Endothelial cell of umbilical vein (primary cell): ENCODE data around the gene PCDH9. TPM values are rescaled to one million over a fixed set of nuclear protein-coding genes. Genes with fewer than 3 reads are reported as not detected.

Experiments used
- BruUV-seq: library from RNA; stranded (reverse); fragments of 400-500 nt; replicated peaks from 2 replicates; lab custom pipeline; 2021; lab: Mats Ljungman, UMichigan
- CTCF ChIA-PET: fragments of 300-600, 350-600 bp; sonication (Branson Sonifier 250); formaldehyde crosslinking; loops from one replicate; lab custom pipeline; 2021; ENCODE audit warnings: antibody characterized with exemption, inconsistent platforms; lab: Charles Lee
- POLR2A ChIA-PET: fragments of 300-600, 350-600 bp; sonication (Branson Sonifier 250); formaldehyde crosslinking; loops from one replicate; lab custom pipeline; 2021; ENCODE audit warnings: antibody characterized with exemption, inconsistent platforms; lab: Charles Lee
- DNase-seq: peaks from one replicate; pipeline ENCODE4 v3.0.0-alpha.2; 2011; ENCODE audit warnings: low read depth, low spot score
- FAIRE-seq: peaks from 2 replicates; lab custom pipeline; 2011; peaks lifted over from hg19 to GRCh38; lab: Jason Lieb, UNC
- H2AFZ ChIP-seq: 2 replicates; pipeline ENCODE4 v1.6.0; 2012; ENCODE audit warnings: low read depth, low read length, control low read depth, inconsistent platforms
- H3K27ac ChIP-seq: 2 replicates; pipeline ENCODE4 v1.5.1; 2011; ENCODE audit warnings: low read depth, mild to moderate bottlenecking, control low read depth, low read length, moderate library complexity; ENCODE audit not compliant: insufficient read depth
- H3K27me3 ChIP-seq, 2 experiments: 2 replicates each; pipeline versions ENCODE4 v1.6.0 to v1.6.1; 2011; ENCODE audit warnings: low read length in 2 of 2, mixed read lengths in 1 of 2; ENCODE audit not compliant: control insufficient read depth in 2 of 2, insufficient read depth in 2 of 2
- H3K36me3 ChIP-seq, 2 experiments: 2 replicates in 1 of 2; 3 replicates in 1 of 2; pipeline ENCODE4 v1.5.1; 2011; ENCODE audit warnings: low read length in 2 of 2, mild to moderate bottlenecking in 1 of 2, moderate library complexity in 1 of 2; ENCODE audit not compliant: control insufficient read depth in 2 of 2, insufficient read depth in 2 of 2; ENCODE audit errors: extremely low read depth in 1 of 2
- H3K4me1 ChIP-seq: 3 replicates; pipeline ENCODE4 v1.5.1; 2011; ENCODE audit warnings: mild to moderate bottlenecking, low read length; ENCODE audit not compliant: control insufficient read depth, insufficient read depth; ENCODE audit errors: extremely low read depth
- H3K4me2 ChIP-seq: 2 replicates; pipeline ENCODE4 v1.6.1; 2011; ENCODE audit warnings: low read length, control low read depth, mixed read lengths; ENCODE audit not compliant: insufficient read depth
- H3K4me3 ChIP-seq, 3 experiments: fragments of 200-600 bp in 1 of 3; sonication (generic), shearing (Covaris generic) in 1 of 3; replicated peaks in 1 of 3; 2 replicates each; pipeline ENCODE4 v1.5.1; 2011 to 2016; ENCODE audit warnings: control low read depth in 3 of 3, low read length in 3 of 3, mild to moderate bottlenecking in 2 of 3, inconsistent platforms in 1 of 3, low read depth in 1 of 3, moderate library complexity in 1 of 3; ENCODE audit not compliant: insufficient read depth in 1 of 3
- H3K79me2 ChIP-seq: 2 replicates; pipeline ENCODE4 v1.6.0; 2012; ENCODE audit warnings: low read length, inconsistent platforms; ENCODE audit not compliant: control insufficient read depth, insufficient read depth
- H3K9ac ChIP-seq: replicated peaks from 2 replicates; pipeline ENCODE3; 2011; ENCODE audit warnings: low read length, control low read depth; ENCODE audit not compliant: insufficient read depth; ENCODE audit errors: extremely low read depth
- H3K9me1 ChIP-seq: replicated peaks from 3 replicates; pipeline ENCODE4 v1.6.0; 2011; ENCODE audit warnings: mild to moderate bottlenecking, low read length; ENCODE audit not compliant: control insufficient read depth, insufficient read depth; ENCODE audit errors: extremely low read depth
- H3K9me3 ChIP-seq: replicated peaks from 2 replicates; pipeline ENCODE4 v1.5.1; 2012; ENCODE audit warnings: low read length, inconsistent platforms; ENCODE audit not compliant: control insufficient read depth, insufficient read depth
- H4K20me1 ChIP-seq: replicated peaks from 2 replicates; pipeline ENCODE3; 2011; ENCODE audit warnings: mild to moderate bottlenecking, low read length; ENCODE audit not compliant: control insufficient read depth, insufficient read depth; ENCODE audit errors: extremely low read depth
- EZH2 ChIP-seq: IDR thresholded peaks from 2 replicates; pipeline ENCODE4 v1.6.1; 2012; ENCODE audit warnings: borderline replicate concordance, low read depth, mild to moderate bottlenecking, moderate library complexity, low read length, inconsistent platforms; ENCODE audit not compliant: severe bottlenecking
- FOS ChIP-seq: IDR thresholded peaks from 2 replicates; pipeline ENCODE4 v1.6.1; 2011; ENCODE audit warnings: mild to moderate bottlenecking, low read length, moderate library complexity, borderline replicate concordance; ENCODE audit not compliant: insufficient read depth
- GATA2 ChIP-seq: IDR thresholded peaks from 2 replicates; pipeline ENCODE4 v1.7.0; 2011; ENCODE audit warnings: low read depth, mild to moderate bottlenecking, moderate library complexity, mixed read lengths, low read length; ENCODE audit not compliant: insufficient read length, insufficient read depth
- JUN ChIP-seq: IDR thresholded peaks from 2 replicates; pipeline ENCODE4 v1.6.1; 2011; ENCODE audit warnings: borderline replicate concordance, low read depth; ENCODE audit not compliant: insufficient read length, insufficient read depth
- MYC ChIP-seq: IDR thresholded peaks from one replicate; pipeline ENCODE4 v1.6.1; 2011; ENCODE audit warnings: mild to moderate bottlenecking, low read depth, low read length
- POLR2A ChIP-seq: IDR thresholded peaks from 2 replicates; pipeline ENCODE4 v1.6.1; 2012; ENCODE audit warnings: low read depth, mild to moderate bottlenecking, control low read depth, low read length
- POLR2AphosphoS5 ChIP-seq: IDR thresholded peaks from 2 replicates; pipeline ENCODE4 v1.6.1; 2012; ENCODE audit warnings: low read depth, mild to moderate bottlenecking, control low read depth, low read length, moderate library complexity; ENCODE audit not compliant: insufficient read depth
- dilution Hi-C: fragments of 300-500 bp; cut with MboI; formaldehyde crosslinking; loops from one replicate; pipeline ENCODE4 v1.15.0; 2019; ENCODE audit warnings: low sequenced_read_pairs; ENCODE audit not compliant: extremely low pct_ligation_motif_present
- intact Hi-C: fragments of 100-400 bp; cut with micrococcal nuclease; formaldehyde crosslinking; loops from one replicate; pipeline ENCODE4 v1.10.0; 2022
- polyA plus RNA-seq, 4 experiments: library from polyadenylated mRNA; depleted of rRNA in 3 of 4; stranded (reverse) in 3 of 4; unstranded in 1 of 4; fragments of >200 nt; gene quantifications; 2 replicates each; pipeline versions ENCODE4 v1.2.1 to v1.2.3, GENCODE V29; 2011 to 2012; ENCODE audit warnings: missing spikeins in 1 of 4
- total RNA-seq: library from RNA; stranded (reverse); gene quantifications from 2 replicates; pipeline ENCODE4 v1.2.3, GENCODE V29; 2021
- TF ChIP-seq, protein P1 (sequence below): IDR thresholded peaks from 2 replicates; pipeline ENCODE4 v1.6.1; 2011; ENCODE audit not compliant: insufficient read depth, insufficient read length
- TF ChIP-seq, protein P2 (sequence below), 2 donors: IDR thresholded peaks; 1 replicate in 1 of 2; 2 replicates in 1 of 2; pipeline ENCODE4 v1.5.1; 2011; ENCODE audit warnings: low read length in 2 of 2, mild to moderate bottlenecking in 2 of 2, moderate library complexity in 2 of 2, control low read depth in 1 of 2, inconsistent platforms in 1 of 2, low read depth in 1 of 2; ENCODE audit not compliant: insufficient read depth in 1 of 2; ENCODE audit errors: extremely low read depth in 1 of 2

Gene PCDH9
- total and polyA plus RNA-seq, 2 donors (not counting 3 experiments of a cell fraction or from before 2014, with no cell fraction given) = 1.1 to 5.2 TPM

DNA sequence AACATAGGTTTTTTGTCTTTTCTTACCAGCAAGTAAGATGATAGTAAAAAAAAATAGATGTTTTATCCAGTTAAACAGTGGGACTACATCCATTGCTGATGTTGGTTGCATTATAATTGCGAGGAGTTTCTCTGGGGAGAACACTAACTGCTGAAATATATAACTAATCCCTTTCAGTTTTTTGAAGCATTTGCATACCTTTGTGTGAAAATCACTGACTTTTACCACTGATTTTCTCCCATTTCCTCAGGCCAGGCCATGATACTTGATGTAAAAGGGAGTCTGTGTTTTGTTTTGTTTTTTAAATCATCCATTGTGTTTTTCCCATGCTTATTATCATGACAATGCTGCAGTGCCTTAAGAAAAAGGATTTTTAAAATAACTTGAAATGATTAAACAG is 699.5 kb downstream of the PCDH9 start:
- Histone ChIP-seq H3K9ac (no peak overlapping the region), H4K20me1 (no peaks in the 10 kb centered on the region), H3K9me3 (no peaks in the 10 kb centered on the region), H3K27ac (no peak overlapping the region), H3K79me2 (no peaks in the 10 kb centered on the region), H3K36me3 (no peaks in the 10 kb centered on the region), H3K27me3 (no peaks in the 10 kb centered on the region), H3K4me1 (no peaks in the 10 kb centered on the region), H2AFZ (no peak overlapping the region), H3K4me2 (no peak overlapping the region), H3K9me1 (no peaks in the 10 kb centered on the region), H3K4me3 (no peak overlapping the region)
- intact Hi-C loops = no loop called here
- FAIRE-seq (no peak), DNase-seq (no peak)
- CTCF ChIA-PET = no interaction called here
- dilution Hi-C loops = no loop called here
- POLR2A ChIA-PET = no interaction called here
- BruUV-seq = no TSS peak
- no peak for TF ChIP-seq GATA2
- TF ChIP-seq POLR2A = no peak
- TF ChIP-seq, protein P1, sequence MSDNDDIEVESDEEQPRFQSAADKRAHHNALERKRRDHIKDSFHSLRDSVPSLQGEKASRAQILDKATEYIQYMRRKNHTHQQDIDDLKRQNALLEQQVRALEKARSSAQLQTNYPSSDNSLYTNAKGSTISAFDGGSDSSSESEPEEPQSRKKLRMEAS = no peak
- TF ChIP-seq, protein P2, sequence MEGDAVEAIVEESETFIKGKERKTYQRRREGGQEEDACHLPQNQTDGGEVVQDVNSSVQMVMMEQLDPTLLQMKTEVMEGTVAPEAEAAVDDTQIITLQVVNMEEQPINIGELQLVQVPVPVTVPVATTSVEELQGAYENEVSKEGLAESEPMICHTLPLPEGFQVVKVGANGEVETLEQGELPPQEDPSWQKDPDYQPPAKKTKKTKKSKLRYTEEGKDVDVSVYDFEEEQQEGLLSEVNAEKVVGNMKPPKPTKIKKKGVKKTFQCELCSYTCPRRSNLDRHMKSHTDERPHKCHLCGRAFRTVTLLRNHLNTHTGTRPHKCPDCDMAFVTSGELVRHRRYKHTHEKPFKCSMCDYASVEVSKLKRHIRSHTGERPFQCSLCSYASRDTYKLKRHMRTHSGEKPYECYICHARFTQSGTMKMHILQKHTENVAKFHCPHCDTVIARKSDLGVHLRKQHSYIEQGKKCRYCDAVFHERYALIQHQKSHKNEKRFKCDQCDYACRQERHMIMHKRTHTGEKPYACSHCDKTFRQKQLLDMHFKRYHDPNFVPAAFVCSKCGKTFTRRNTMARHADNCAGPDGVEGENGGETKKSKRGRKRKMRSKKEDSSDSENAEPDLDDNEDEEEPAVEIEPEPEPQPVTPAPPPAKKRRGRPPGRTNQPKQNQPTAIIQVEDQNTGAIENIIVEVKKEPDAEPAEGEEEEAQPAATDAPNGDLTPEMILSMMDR (IDR thresholded peaks at IDR 0.05; ENCODE audit: extremely low read depth in 1 of 2, insufficient read depth in 1 of 2, low read depth in 1 of 2, low read length in 2 of 2) = no peak
- no peak for TF ChIP-seq JUN
- TF ChIP-seq FOS = no peak
- no peak for TF ChIP-seq POLR2AphosphoS5
- no peak for TF ChIP-seq EZH2
- TF ChIP-seq MYC = no peak
